HG02973 (cell line): ENCODE data around the gene TMCC1.
"Not testable (repeated sequence)": the region's sequence is repeated elsewhere in the genome, so short reads cannot be mapped to it uniquely, and the experiment has no call there.

Source experiments
- ATAC-seq: cut with Tn5 transposase; IDR thresholded peaks from one replicate; pipeline ENCODE4 v1.9.1; 2021; ENCODE audit warnings: moderate library complexity; ENCODE audit not compliant: unreplicated experiment

TMCC1 gene

DNA sequence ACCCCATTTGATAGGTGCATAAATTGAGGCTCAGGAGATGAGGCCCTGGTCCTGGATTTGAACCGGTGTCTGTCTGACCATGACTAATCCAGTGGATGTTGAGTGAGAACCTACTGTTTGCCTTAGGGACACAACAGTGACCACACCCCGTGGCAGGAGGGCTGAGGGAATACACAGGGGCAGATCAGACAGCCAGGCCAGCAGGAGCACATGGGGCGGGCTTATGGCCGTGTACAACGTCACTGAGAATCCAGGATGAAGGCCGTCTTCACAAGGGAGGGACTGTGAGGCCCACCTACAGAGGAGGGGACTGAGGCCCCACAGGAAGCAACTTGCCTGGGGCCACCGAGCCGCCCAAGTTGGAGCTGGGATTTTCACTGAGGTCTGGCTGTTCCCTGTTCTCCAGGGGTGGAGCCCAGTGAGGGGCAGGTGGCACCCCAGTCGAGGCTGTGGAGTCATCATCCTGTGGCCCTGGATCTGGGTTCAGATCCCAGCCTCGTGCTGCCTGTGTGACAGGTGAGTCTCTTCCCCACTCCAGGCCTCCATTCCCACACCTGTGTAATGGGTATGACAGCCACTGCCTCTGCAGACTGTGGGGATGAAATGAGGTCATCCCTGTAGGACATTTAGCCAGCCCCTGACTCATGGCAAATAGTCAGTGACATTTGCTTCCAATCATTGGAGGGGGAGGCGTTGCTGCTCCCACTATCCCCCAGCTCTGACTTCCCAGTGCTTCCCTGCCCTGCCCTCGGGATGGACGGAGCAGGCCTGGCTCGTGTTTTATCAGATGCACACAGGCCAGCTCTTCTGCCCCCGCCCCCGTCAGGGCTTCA lies 280.8 kb downstream of the TMCC1 start:
- ATAC-seq: no peak

DNA sequence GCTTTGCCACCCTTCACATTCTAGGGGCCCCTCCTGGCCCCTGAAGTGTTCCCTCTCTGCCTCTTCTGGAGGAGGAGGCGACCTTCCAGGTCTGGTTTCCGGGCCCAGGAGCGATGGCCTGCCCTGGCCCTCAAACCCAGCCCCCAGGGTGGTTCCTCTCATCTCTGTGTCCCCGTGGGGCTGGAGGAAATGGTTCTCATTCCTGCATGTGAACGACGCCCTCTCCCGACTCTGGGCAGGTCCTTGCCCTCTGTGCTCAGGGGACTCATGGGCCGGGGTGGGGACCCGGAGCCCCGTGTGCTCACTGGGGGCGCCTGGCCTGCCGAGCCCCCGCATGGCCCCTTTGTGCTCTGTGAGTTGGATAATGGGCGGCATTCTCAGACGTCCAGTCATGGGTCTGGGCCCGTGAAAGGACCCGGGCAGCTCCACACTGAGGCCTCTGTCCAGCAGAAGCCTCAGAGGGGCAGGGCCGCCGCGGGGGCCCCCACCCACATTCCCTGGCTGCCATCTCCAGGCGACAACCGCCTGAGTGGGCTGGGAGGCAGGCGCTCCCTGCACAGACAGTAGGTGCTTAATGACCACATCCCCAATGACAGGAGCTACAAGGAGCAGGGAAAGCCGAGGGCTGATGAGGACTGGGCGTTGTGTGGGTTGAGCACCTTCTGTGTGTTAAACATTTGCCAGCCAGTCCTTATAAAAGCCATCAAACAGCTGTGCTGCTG lies 281.5 kb downstream of the TMCC1 start:
- no peak for ATAC-seq

DNA sequence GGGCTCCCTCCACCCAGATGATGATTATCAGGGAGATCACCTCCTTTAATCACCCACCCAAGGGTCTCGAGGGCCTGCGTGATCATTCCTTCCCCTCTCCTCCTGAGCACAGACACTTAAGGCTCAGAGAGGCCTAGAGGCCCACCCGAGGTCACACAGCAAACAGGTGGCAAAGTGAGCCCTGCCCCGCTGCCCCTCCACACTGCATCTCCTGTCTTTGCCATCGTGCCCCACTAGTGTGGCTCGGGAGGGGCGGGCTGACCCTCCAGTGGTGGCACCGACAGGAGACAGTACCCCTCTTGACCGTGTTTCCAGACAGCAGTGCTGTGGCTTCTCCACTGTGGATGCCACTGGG lies 282.1 kb downstream of the TMCC1 start:
- ATAC-seq: no peak

DNA sequence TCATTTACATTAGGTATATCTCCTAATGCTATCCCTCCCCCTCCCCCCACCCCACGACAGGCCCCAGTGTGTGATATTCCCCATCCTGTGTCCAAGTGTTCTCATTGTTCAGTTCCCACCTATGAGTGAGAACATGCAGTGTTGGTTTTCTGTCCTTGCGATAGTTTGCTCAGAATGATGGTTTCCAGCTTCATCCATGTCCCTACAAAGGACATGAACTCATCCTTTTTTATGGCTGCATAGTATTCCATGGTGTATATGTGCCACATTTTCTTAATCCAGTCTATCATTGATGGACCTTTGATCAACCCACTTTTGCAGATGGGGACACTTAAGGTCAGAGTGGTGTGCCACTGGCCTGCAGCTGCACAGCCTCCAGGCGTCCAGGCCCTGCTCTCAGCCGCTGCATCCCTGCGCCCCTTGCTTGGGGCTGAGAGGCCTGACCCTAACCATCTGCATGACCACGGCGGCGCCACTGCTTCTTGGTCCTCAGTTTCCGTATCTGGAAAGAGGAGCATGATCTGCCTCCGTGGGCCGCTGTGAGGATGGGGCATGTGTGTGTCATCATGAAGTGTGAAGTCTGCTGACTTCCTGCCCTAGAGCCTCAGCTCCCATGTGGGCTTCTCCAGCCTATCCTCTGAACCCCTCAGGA lies 282.6 kb downstream of the TMCC1 start:
- not testable (repeated sequence) for ATAC-seq

DNA sequence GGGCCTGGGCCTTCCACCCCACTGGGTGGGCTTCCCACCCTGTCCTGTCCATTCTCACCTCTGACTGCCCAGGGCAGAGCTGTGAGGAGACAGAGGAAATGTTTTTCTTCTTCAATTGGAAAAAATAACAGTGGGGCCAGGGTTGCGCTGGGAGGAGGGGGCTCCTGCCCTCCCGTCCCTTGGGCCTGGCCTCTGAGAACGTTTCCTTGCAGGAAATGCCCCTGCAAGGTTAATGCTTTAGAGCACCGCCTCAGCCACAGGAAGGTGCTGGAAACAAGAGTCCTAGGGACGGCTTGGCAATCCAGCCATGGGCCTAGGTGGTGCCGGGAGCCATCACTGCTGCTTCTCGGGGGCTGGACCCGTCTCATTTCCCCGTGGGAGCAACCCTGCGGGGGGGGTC lies 283.2 kb downstream of the TMCC1 start:
- ATAC-seq: no peak

DNA sequence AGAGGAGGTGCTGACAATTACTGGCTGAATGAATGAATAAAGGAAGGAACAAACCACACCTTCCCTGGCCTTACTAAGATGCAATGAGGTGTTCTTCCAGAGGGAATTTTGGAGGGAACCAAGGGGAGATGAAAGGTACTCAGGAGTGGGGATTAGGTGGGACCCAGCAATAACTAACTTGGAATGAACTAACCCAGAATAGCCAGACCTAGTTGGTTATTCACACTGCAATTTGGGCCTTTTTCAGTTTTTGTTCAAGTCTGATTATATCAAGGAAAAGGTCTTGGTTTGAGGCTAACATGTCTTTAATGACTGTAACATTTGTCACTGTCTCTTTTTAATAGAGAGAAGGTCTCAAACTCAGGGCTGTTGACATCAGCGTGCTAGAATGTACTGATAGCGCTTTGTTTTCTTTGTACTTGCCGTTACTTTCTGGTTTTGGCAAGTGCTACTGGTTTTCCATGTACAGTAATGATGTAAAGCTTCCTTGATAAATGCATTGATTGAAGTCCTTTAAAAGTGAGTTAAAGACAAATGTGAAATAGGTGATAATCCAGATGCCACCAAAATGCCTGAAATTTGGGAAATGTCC lies 283.8 kb downstream of the TMCC1 start:
- no peak for ATAC-seq

DNA sequence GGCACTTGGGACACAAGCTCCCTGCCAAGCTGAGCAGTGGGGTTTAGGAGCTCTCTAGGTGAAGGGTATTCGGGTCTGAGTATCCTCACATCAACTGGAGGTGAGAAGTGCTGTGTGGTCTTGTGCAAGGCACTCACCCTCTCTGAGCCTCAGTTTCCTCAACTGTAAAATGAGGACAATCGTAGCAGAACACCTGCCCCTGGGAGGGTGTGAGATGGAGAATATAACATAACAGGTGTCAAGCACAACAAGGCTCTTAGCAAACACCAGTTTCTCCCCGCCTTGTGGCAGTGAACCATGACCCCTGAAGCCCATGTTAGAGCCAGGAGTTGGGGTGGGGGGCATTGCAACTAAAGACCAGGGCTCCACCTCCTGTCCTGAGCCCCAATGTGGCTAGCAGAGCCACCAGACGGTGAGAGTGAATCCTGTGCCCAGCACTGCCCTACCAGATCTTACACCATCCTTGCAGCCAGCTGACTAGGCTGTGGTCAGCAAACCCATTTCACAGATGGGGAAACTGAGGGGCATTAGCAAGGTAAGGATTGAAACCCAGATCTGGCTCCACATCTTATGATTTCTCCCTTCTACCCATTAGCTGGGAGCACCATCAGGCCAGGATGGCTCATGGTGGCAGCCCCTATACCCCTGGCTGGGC lies 284.4 kb downstream of the TMCC1 start:
- no peak for ATAC-seq

DNA sequence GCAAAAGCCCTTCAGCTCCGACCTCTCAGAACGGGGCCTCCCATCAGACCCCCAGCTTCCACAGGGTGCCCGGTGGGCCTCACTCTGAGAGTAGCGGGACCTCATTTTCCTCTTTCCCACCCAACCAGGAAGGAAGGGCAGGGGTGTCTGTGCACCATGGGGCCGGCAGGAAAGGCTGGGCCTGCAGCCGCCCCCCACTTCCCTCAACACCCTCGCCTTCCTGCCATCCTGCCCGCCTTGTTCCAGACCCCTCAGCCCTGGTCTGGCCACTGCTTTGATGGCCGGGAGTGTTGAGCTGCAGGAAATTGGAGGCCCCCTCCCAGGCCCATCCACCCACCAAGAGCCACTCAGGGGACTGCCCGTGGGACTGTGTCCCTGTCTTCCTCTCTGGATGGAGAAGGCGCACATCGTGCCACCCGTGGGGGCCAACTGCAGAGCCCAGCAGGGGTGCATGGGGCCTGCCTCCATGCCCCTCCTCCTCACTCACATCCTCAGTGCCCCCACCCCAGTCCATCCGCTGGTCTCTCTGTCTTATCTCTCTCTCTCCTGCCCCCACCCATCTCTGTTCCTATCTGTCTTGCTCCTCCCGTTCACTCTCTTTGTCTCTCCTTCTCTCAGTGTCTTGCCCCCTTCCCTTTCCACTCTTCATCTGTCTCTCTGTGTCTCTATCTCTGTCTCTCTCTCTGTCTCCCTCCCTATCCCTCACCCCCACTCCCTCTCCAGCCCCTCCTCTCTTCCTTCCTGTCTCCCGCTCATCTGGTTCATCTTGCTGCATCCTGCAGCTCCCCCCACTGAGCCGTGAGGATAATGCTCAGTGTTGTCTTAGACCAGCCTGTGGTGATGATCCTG lies 285.2 kb downstream of the TMCC1 start:
- no peak for ATAC-seq

DNA sequence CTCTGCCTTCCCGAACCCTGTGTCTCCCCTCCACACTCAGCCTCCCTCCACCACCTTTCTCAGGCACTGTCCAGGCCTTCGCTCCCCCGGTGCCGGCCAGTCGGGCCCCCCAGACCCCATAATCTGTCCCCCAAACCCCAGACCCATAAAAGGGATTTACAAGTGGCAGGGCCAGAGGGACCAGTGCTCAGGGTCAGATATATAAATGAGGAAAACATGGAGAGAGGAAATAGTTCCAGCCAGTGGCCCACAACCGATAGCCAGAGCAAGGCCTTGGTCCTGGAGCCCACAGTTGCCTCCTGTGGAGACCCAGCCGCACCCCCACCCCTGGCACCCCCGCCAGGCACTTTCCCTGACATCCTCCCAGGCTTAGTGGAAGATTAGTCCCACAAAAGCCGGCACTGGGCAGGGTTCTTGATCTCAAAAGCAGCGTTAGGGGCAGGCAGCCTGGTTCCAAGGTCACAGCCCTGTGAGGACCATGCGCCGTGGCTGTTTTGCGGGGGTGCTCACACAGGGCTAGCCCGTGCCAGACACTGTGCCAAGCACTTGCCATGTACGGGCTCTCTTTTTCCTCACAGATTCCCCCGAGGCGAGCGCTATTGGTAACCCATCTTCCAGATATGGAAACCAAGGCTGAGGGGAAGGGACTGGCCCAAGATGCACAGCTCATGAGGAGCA lies 286.0 kb downstream of the TMCC1 start:
- ATAC-seq: no peak

DNA sequence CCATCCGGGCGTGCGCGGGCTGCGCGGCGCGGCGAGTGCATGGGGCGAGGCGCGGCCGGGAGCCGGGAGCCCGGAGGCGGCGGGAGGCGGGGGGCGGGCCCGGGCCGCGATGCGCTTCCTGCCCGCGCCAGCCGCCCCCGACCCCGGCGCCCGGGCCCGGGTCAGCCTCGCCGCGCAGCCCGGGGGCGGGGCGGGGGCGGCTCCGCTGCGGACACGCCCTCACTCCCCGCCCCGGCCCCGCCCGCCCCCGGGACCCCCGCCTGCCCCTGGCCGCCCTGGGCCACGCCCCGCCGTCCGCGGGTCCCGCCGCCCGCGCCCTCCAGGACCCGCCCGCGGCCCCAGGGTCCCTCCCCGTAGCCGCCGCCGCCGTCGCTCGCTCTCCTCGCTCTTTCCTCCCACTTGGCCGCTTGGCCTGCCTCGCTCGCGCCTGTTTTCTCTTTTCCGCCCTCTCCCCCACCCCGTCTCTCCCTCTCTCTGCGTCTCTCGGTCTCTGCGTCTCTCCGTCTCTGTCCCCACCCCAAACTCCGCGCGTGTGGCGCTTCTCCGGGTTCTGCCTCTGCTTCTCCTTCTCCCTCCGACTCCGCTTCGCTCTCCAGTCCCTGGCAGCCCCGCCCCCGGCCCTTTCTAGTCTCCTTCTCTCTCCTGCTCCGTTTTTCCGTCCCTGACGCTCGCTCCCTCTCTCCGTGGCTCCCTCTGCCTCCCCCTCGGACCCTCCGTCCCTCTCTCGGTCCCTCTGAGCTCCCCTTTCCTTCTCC lies 286.7 kb downstream of the TMCC1 start, which contains the start of gene PLXND1:
Gene PLXND1 (minus strand): TSS at position 41 of the 755 bp plus-strand sequence. CDS start 37 bp downstream, at position 4.
- no peak for ATAC-seq

DNA sequence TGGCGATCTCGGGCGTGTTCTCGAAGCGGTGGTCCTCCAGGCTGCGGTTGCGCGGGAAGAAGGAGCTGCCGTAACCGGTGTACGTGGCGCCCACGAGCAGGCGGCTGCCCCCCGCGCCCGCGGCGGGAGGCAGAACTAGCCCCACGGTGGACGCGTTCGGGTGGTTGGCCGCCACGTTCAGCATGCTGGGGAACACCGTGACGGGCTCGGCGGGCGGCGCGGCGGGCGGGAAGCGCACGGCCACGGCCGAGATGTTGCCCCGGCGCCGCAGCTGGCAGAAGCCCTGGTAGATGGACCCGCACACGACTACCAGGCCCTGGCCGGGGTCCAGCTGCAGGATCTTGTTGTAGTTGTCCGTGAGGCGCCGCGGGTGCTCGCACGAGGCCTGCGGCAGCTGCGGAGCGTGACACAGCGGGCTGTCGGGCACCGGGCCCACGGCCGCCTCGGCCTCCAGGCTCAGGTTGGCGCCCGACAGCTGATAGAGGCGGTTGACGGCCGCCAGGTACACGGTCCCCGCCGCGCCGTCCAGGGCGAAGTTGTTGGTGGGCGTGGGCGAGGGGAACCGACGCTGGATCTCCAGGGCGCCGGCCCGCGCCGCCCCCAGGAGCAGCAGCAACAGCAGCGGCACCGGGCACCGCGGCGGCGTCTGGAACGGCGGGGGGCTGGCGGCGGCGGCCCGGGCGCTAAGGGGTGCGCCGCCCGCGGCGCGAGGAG lies 287.4 kb downstream of the TMCC1 start:
- ATAC-seq: no peak

DNA sequence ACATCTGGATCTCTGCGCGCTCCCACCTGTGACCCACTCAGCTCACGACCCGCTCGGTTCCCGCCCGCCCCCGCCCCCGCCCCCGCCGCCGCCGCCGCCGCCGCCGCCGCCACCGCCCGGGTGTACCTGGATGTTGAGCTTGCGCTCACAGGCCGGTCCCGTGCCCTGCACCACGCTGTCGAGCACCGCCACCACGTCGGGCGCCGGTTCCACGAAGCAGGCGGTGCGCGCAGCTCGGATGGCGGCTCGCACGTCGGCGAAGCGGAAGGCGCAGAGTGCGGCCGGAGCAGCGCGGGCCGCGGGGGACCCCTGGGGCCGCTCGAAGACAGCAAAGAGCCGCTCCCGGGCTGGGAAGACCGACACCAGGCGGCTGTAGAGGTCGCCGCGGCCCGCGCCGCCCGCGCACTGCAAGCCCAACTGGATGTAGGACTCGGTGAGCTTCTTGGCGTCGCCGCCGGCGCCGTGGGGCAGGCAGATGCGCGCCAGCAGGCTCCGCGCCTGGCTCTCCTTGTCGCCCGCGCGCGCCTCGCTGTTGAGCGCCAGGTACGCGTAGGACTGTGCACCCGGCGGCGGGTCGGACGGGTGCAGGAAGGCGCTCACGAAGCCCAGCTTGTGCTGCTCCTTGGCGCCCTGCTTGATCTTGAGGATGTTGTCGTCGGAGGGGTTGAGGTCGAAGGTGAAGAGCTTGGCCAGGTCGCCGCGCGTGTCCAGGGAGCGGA lies 288.1 kb downstream of the TMCC1 start:
- no peak for ATAC-seq

DNA sequence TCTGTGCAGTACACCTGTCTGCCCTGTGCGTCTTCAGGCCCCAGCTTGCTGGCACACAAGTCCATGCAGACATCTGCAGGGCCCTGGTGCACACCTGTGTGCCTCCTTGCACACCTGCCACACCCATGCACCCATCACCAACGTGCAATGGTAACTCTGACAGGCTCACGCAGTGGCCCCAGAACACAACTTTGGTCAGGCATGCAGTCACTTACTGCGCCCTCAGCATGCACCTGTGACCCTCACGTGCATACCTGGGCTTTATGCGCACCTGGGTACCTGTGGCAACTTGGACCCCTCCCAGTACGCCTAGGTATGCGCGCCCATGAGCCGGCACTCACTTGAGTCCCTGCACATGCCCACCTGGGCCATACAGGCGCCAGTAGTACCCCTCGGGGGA lies 288.7 kb downstream of the TMCC1 start:
- ATAC-seq: no peak

DNA sequence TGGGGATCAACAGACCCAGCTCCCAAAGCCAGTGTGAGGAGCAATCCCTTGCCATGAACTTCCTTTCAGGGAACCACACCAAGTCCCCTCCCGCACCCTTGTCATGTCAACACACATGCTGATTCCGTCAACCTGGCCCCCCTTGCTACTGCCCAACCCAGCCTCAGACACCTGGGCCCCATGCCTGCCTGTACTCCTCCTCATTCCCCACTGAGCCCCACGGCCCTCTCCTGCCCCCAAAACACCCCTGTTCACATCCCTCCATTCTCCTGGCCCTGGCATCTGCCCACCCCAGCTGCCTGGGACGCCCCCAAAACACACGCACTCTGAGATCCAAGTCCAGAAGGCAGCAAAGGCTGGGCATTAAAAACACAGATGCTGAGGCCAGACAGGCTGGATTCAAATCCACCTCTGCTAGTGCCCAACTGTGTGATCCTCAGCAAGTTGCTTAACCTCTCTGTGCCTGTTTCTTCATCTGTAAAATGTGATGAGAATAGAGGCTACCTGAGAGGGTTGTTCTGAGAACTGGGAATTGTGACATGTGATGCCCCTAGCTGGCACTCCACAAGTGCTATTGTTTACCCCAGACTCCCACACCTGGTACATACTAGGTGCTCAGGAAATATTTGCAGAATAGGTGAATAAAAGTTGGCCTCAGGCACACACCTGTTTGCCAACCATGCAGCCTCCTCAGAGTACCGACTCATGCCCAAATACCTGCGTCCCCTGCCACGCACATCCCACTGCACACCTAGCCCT lies 289.3 kb downstream of the TMCC1 start:
- no peak for ATAC-seq

DNA sequence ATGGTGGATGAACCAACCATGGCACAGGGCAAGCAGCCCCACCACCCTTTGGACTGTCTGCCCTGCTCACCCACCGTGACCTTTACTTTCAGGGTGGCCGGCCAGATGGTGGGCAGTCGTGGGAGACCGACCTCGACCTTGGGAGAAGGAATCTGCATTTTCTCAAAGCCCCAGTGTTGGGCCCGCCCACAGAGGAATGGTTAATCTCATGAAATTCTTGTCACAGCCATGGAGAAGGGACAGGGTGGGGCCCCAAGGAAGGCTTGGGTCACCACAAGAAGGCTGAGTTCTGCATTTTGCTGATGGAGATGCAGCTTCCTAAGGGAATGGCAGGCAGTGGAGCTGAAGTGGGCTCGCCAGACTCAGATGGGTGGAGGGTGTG lies 290.0 kb downstream of the TMCC1 start:
- no peak for ATAC-seq

DNA sequence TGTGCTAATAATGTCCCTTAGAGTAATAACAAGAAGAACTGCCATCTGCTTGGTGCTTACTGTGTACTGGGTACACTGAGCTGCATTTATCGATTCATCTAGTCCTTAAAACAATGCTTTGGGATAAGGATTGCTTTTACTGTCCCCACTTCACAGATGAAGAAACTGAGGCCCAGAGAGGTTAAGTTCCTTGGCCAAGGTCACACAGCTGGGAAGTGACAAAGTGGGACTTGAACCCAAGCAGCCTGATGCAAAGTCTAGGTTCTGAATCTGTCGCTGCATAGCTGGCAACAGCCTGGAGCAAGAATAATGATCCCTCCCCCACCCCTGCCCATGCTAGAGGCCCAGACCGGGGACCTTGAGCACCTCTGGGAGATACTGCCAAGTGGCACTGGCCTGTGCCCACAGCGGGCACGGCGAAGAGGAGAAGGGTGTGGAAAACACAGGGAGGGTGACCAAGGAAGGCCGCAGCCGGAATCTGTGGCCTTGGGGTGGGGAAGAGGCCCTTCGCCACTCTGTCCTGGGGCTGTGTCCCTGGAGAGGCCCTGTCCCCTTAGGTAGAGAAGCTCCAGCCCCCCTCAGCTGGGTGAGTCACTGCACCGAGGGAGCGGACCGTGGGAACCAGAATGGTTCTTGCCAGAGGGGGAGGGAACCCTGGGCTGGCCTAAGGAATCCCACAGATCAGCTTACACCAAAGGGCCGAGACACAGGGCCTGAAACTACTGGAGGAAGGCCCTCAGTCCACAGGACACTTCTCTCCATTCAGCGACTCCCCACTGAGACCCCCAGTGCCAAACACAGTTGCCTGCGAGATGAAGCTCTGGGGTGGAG lies 290.6 kb downstream of the TMCC1 start:
- ATAC-seq: no peak
